GM19468 (cell line): ENCODE measurements around the gene SHROOM2.
"Not testable (repeated sequence)": the region's sequence is repeated elsewhere in the genome, so short reads cannot be mapped to it uniquely, and the experiment has no call there.

Experiments used
- ATAC-seq: cut with Tn5 transposase; IDR thresholded peaks from one replicate; pipeline ENCODE4 v1.9.1; 2021; ENCODE audit warnings: mild to moderate bottlenecking, moderate library complexity, moderate number of reproducible peaks; ENCODE audit not compliant: unreplicated experiment; ENCODE audit errors: extremely low read depth

The SHROOM2 gene, protein sequence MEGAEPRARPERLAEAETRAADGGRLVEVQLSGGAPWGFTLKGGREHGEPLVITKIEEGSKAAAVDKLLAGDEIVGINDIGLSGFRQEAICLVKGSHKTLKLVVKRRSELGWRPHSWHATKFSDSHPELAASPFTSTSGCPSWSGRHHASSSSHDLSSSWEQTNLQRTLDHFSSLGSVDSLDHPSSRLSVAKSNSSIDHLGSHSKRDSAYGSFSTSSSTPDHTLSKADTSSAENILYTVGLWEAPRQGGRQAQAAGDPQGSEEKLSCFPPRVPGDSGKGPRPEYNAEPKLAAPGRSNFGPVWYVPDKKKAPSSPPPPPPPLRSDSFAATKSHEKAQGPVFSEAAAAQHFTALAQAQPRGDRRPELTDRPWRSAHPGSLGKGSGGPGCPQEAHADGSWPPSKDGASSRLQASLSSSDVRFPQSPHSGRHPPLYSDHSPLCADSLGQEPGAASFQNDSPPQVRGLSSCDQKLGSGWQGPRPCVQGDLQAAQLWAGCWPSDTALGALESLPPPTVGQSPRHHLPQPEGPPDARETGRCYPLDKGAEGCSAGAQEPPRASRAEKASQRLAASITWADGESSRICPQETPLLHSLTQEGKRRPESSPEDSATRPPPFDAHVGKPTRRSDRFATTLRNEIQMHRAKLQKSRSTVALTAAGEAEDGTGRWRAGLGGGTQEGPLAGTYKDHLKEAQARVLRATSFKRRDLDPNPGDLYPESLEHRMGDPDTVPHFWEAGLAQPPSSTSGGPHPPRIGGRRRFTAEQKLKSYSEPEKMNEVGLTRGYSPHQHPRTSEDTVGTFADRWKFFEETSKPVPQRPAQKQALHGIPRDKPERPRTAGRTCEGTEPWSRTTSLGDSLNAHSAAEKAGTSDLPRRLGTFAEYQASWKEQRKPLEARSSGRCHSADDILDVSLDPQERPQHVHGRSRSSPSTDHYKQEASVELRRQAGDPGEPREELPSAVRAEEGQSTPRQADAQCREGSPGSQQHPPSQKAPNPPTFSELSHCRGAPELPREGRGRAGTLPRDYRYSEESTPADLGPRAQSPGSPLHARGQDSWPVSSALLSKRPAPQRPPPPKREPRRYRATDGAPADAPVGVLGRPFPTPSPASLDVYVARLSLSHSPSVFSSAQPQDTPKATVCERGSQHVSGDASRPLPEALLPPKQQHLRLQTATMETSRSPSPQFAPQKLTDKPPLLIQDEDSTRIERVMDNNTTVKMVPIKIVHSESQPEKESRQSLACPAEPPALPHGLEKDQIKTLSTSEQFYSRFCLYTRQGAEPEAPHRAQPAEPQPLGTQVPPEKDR (N-terminal part only)

GRCh38 chrX:9785944-9786797, at the start of gene SHROOM2:
Gene SHROOM2 (plus strand): TSS chrX:9786429. CDS start chrX:9786546, 117 bp downstream.
- ATAC-seq = no peak

DNA sequence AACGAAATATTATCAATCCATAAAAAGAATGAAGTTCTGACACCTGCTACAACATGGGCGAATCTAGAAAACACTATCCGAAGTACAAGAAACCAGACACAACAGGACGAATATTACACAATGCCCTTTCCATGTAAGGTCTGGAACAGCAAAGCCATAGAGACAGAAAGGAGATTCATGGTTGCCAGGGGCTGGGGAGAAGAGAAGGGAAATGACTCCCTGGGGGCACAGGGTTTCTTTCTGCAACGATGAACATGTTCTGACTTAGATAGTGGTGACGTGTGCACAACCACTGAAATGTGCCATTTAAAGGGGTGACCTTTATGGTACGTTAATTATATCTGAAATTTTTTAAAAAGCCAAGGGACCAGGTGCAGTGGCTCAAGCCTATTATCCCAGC, 48.9 kb upstream of the SHROOM2 start:
- ATAC-seq = no peak

GRCh38 chrX:9738151-9738550, 48.1 kb upstream of the SHROOM2 start:
- no peak for ATAC-seq

GRCh38 chrX:9739130-9739529, 47.1 kb upstream of the SHROOM2 start:
- no peak for ATAC-seq

DNA sequence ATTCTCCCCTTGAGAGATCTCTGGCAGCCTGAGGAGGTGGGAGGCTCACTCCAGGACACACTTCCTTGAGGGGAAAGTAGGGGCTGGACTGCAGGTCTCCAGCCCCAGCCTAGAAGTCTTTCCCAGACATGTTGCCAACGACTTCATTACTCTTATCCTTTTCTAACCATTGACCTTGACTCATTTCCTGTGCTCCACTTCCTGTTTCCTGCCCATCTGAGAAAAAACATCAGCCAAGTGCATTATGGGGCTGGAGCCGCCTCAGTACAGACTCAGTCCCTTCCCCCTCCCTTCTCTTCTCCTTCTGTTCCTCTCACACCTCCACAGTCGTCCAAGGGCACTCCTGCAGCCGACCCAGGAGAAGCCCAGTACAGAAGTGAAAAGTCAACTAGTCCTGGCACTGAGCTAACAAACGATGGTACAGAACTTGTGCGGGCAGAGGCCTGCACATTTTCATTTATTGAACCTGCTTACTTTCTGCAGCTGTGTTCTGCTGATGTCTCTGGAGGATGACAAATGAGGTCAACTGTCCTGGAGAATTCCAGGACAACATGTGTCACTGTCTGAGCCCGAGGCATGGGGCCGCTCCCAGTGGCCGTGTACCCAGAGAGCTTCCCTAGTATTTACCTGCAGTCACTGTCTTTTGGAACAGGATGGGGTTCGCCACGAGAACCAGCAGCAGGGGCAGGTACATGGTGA, 40.7 kb upstream of the SHROOM2 start:
- ATAC-seq = no peak

GRCh38 chrX:9746148-9746888, 39.9 kb upstream of the SHROOM2 start:
- no peak for ATAC-seq

DNA sequence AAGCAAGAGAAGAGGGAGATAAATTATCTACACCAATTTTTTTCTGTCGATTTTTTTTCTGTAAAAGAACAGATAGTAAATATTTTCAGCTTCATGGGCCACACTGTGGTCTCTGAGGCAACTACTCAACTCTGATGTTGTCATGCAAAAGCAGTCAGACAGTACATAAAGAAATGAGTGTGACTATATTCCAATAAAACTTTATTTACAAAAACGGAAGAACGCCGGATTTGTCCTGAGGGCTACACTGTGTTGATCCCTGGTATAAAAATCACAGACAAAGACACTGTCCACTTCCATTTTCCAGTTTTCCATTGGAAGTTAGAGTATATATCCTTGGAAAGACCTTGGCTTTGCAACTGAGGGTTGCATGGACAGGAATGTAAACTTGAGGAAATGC, 38.6 kb upstream of the SHROOM2 start:
- ATAC-seq = no peak

- ATAC-seq = no peak
Measured at GRCh38 chrX:9749146-9749692, 37.0 kb upstream of the SHROOM2 start.

- no peak for ATAC-seq
Measured at GRCh38 chrX:9757366-9757765, 28.9 kb upstream of the SHROOM2 start.

DNA sequence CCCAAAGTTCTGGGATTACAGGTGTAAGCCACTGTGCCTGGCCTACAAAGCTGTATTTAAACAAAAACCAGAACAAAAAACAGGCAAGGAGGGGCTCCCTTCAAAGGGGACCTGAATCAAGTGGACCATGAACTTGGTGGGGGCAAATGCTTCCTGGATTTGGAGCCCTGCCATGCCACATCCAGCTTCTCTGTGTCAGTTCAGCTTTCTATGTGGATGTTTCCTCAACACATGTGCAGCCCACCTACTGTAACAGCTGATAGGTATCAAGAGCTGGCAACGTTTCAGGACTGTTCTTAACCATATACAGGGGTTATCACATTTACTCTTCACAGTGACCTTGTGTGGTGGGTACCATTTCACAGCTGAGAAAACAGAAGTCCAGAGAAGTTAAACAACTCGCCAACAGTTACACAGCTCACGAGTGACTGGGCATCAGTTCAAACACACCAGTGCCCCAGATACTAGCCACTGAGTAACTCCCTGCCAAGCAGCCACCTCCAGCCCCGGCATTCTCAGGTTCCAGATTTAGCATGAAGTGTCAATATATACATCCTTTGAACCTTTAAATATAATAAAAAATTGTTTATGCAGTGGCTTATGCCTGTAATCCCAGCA, 28.1 kb upstream of the SHROOM2 start:
- ATAC-seq = no peak

GRCh38 chrX:9759337-9759736, 26.9 kb upstream of the SHROOM2 start:
- ATAC-seq = no peak

- no peak for ATAC-seq
Measured at GRCh38 chrX:9765072-9765736, 21.0 kb upstream of the SHROOM2 start.

DNA sequence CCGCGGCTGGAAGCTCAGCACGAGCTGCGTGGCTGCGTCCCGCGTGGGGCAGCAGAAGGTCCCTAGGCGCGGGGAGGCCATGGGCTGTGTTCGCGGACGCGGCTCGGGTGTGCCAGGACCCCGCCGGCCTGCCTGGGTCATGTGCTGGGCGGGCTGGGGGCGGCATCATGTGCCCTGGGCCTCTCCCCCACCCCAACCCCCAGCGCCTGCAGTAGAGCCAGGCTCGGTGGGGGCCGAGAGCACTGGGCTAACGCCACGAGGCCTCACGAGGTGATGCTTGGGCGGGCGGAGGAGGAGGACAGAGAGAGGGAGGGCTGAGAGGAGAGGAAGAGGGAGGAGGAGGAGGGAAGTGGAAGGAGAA, 20.5 kb upstream of the SHROOM2 start, which contains the start of gene GPR143:
Gene GPR143, minus strand, starts transcription at position 111 of the 361 bp plus-strand sequence. Its CDS starts 30 bp downstream, at position 81.
- ATAC-seq = no peak

- ATAC-seq = no peak
Measured at GRCh38 chrX:9767375-9767774, 18.9 kb upstream of the SHROOM2 start.

- not testable (repeated sequence) for ATAC-seq
Measured at GRCh38 chrX:9768321-9768839, 17.8 kb upstream of the SHROOM2 start.

GRCh38 chrX:9770319-9770718, 15.9 kb upstream of the SHROOM2 start:
- ATAC-seq = no peak

GRCh38 chrX:9772943-9773342, 13.3 kb upstream of the SHROOM2 start:
- ATAC-seq = no peak
